ENCODE data around the gene PRKACB. TPM values are rescaled to one million over a fixed set of nuclear protein-coding genes. Genes with fewer than 3 reads are reported as not detected.

Gene PRKACB
- polyA plus RNA-seq, 1 donor (not counting 4 experiments of a cell fraction or from before 2014, with no cell fraction given) = 15.3 TPM

GRCh38 chr1:84253036-84253435, 109.0 kb downstream of the PRKACB start:
- Histone ChIP-seq H3K9me1 (ENCODE audit: control insufficient read depth, extremely low read depth, insufficient read depth, low read length) (no peaks in the 10 kb centered on the region), H3K4me3 (ENCODE audit: control insufficient read depth in 2 of 3, extremely low read depth in 1 of 3, insufficient read depth in 2 of 3, low read depth in 1 of 3, low read length in 3 of 3) (no peak overlapping the region), H3K4me2 (ENCODE audit: control insufficient read depth, extremely low read depth, insufficient read depth, low read depth, low read length) (no peak overlapping the region), H4K20me1 (ENCODE audit: control insufficient read depth, extremely low read depth, insufficient read depth, low read length) (no peaks in the 10 kb centered on the region), H3K36me3 (ENCODE audit: control insufficient read depth in 2 of 2, extremely low read depth in 1 of 2, insufficient read depth in 2 of 2, low read length in 2 of 2) (no peaks in the 10 kb centered on the region), H3K79me2 (ENCODE audit: control insufficient read depth, insufficient read depth, low read length) (no peaks in the 10 kb centered on the region), H3K9ac (ENCODE audit: control insufficient read depth, extremely low read depth, insufficient read depth, low read length) (no peak overlapping the region), H3K4me1 (ENCODE audit: control insufficient read depth, extremely low read depth, insufficient read depth, low read length) (peaks cover 10% of the 10 kb centered on the region), H3K27ac (ENCODE audit: control insufficient read depth, insufficient read depth, low read length) (no peak overlapping the region), H3K27me3 (ENCODE audit: control insufficient read depth, extremely low read depth, insufficient read depth, low read length) (no peaks in the 10 kb centered on the region), H3K9me3 (ENCODE audit: control insufficient read depth, low read depth, low read length) (no peaks in the 10 kb centered on the region), H2AFZ (ENCODE audit: control insufficient read depth, low read length) (no peak overlapping the region)
- dilution Hi-C loops (cut with MboI; ENCODE audit: extremely low pct_ligation_motif_present, low sequenced_read_pairs) = no loop called here
- TF ChIP-seq, protein P1, sequence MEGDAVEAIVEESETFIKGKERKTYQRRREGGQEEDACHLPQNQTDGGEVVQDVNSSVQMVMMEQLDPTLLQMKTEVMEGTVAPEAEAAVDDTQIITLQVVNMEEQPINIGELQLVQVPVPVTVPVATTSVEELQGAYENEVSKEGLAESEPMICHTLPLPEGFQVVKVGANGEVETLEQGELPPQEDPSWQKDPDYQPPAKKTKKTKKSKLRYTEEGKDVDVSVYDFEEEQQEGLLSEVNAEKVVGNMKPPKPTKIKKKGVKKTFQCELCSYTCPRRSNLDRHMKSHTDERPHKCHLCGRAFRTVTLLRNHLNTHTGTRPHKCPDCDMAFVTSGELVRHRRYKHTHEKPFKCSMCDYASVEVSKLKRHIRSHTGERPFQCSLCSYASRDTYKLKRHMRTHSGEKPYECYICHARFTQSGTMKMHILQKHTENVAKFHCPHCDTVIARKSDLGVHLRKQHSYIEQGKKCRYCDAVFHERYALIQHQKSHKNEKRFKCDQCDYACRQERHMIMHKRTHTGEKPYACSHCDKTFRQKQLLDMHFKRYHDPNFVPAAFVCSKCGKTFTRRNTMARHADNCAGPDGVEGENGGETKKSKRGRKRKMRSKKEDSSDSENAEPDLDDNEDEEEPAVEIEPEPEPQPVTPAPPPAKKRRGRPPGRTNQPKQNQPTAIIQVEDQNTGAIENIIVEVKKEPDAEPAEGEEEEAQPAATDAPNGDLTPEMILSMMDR (optimal IDR thresholded peaks at IDR 0.05 in 1 of 3, IDR thresholded peaks at IDR 0.05 in 1 of 3, conservative IDR thresholded peaks at IDR 0.05 in 1 of 3; ENCODE audit: extremely low read depth in 1 of 3, insufficient read depth in 2 of 3, low read length in 3 of 3) = no peak
- DNase-seq (ENCODE audit: low read depth, low spot score) = no peak
- no peak for FAIRE-seq

DNA sequence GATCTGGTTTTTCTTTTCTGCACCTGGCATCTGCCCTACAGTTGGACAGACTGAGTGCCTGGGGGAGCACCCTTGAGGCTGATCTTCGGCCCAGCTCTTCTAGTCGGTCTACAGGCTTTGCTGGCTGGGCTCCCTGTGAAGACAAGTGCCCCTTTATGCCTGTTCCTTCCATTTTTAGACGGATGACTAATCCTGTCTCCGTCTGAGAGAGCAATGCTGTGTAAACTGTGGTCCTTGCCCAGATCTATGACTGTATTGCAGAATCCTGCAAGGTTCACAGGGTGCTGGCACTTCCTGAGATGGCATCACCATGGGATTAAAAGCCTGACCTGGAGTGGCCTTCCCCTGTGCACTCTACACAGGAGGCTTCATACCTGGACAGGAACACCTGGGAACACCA, 109.8 kb downstream of the PRKACB start:
- Histone ChIP-seq H3K4me3 (ENCODE audit: control insufficient read depth in 2 of 3, extremely low read depth in 1 of 3, insufficient read depth in 2 of 3, low read depth in 1 of 3, low read length in 3 of 3) (no peak overlapping the region), H3K4me2 (ENCODE audit: control insufficient read depth, extremely low read depth, insufficient read depth, low read depth, low read length) (peak overlapping the region; percentile 36), H3K9me3 (ENCODE audit: control insufficient read depth, low read depth, low read length) (no peaks in the 10 kb centered on the region), H3K4me1 (ENCODE audit: control insufficient read depth, extremely low read depth, insufficient read depth, low read length) (peaks cover 10% of the 10 kb centered on the region), H3K36me3 (ENCODE audit: control insufficient read depth in 2 of 2, extremely low read depth in 1 of 2, insufficient read depth in 2 of 2, low read length in 2 of 2) (no peaks in the 10 kb centered on the region), H4K20me1 (ENCODE audit: control insufficient read depth, extremely low read depth, insufficient read depth, low read length) (no peaks in the 10 kb centered on the region), H3K9ac (ENCODE audit: control insufficient read depth, extremely low read depth, insufficient read depth, low read length) (no peak overlapping the region), H3K27me3 (ENCODE audit: control insufficient read depth, extremely low read depth, insufficient read depth, low read length) (peaks cover 2% of the 10 kb centered on the region), H2AFZ (ENCODE audit: control insufficient read depth, low read length) (no peak overlapping the region), H3K9me1 (ENCODE audit: control insufficient read depth, extremely low read depth, insufficient read depth, low read length) (no peaks in the 10 kb centered on the region), H3K27ac (ENCODE audit: control insufficient read depth, insufficient read depth, low read length) (no peak overlapping the region), H3K79me2 (ENCODE audit: control insufficient read depth, insufficient read depth, low read length) (no peaks in the 10 kb centered on the region)
- dilution Hi-C loops (cut with MboI; ENCODE audit: extremely low pct_ligation_motif_present, low sequenced_read_pairs) = no loop called here
- FAIRE-seq (peak; percentile 96), DNase-seq (ENCODE audit: low read depth, low spot score) (peak; percentile 38)
- TF ChIP-seq, protein P1 (optimal IDR thresholded peaks at IDR 0.05 in 1 of 3, IDR thresholded peaks at IDR 0.05 in 1 of 3, conservative IDR thresholded peaks at IDR 0.05 in 1 of 3; ENCODE audit: extremely low read depth in 1 of 3, insufficient read depth in 2 of 3, low read length in 3 of 3) = no peak
- no peak for TF ChIP-seq EZH2 (IDR thresholded peaks at IDR 0.05; ENCODE audit: low read length)
